Measurements from ENCODE around the gene CRKL. TPM values are rescaled to one million over a fixed set of nuclear protein-coding genes. Genes with fewer than 3 reads are reported as not detected.
A peak's percentile ranks its signal among the peaks of the same experiment; 100 is the strongest.

Gene CRKL
- total RNA-seq, 1 donor from 2014 or later: 59.5 TPM

GRCh38 chr22:20909543-20910303, 7.5 kb upstream of the CRKL start:
- Histone ChIP-seq H3K4me2 (ENCODE audit: low read length) (no peak overlapping the region), H3K36me3 (ENCODE audit: insufficient read depth, low read length) (no peaks in the 10 kb centered on the region), H3K27me3 (ENCODE audit: insufficient read depth, low read length) (no peaks in the 10 kb centered on the region), H3K9me3 (ENCODE audit: insufficient read depth, low read depth, low read length) (no peaks in the 10 kb centered on the region), H4K20me1 (ENCODE audit: insufficient read depth, low read length) (no peaks in the 10 kb centered on the region), H3K79me2 (ENCODE audit: insufficient read depth, low read length) (no peaks in the 10 kb centered on the region), H3K4me3 (ENCODE audit: insufficient read depth, low read depth, low read length) (no peak overlapping the region), H3K27ac (ENCODE audit: low read depth, low read length) (no peak overlapping the region), H3K4me1 (ENCODE audit: insufficient read depth, low read length) (peaks cover 4% of the 10 kb centered on the region), H2AFZ (ENCODE audit: low read depth, low read length) (no peak overlapping the region), H3K9ac (ENCODE audit: low read length) (no peak overlapping the region)
- Mint-ChIP-seq H3K4me3 (ENCODE audit: unreplicated experiment) (no peak overlapping the region), H3K9me3 (ENCODE audit: unreplicated experiment) (no peaks in the 10 kb centered on the region), H3K27ac (ENCODE audit: unreplicated experiment) (no peak overlapping the region), H3K4me1 (ENCODE audit: low read depth, unreplicated experiment) (no peaks in the 10 kb centered on the region), H3K27me3 (ENCODE audit: low read depth, unreplicated experiment) (no peaks in the 10 kb centered on the region), H3K36me3 (ENCODE audit: low read depth, unreplicated experiment) (no peaks in the 10 kb centered on the region)
- DNase-seq (ENCODE audit: low read depth) (no peak), FAIRE-seq (no peak)
- TF ChIP-seq CTCF (IDR thresholded peaks at IDR 0.05; ENCODE audit: insufficient read depth, low read depth, low read length) (no peak), EZH2 (IDR thresholded peaks at IDR 0.05; ENCODE audit: insufficient read depth, low read length) (no peak)

GRCh38 chr22:20912494-20912893, 4.7 kb upstream of the CRKL start:
- H3K9me3 ChIP-seq (ENCODE audit: insufficient read depth, low read depth, low read length): no peaks in the 10 kb centered on the region
- TF ChIP-seq EZH2 (IDR thresholded peaks at IDR 0.05; ENCODE audit: insufficient read depth, low read length) (no peak), CTCF (IDR thresholded peaks at IDR 0.05; ENCODE audit: insufficient read depth, low read depth, low read length) (no peak)
- no peak overlapping the region for H3K27ac ChIP-seq (ENCODE audit: low read depth, low read length)
- Mint-ChIP-seq H3K4me1 (ENCODE audit: low read depth, unreplicated experiment) (peaks cover 3% of the 10 kb centered on the region), H3K4me3 (ENCODE audit: unreplicated experiment) (no peak overlapping the region), H3K9me3 (ENCODE audit: unreplicated experiment) (no peaks in the 10 kb centered on the region), H3K36me3 (ENCODE audit: low read depth, unreplicated experiment) (no peaks in the 10 kb centered on the region), H3K27ac (ENCODE audit: unreplicated experiment) (no peak overlapping the region), H3K27me3 (ENCODE audit: low read depth, unreplicated experiment) (no peaks in the 10 kb centered on the region)
- no peak for DNase-seq (ENCODE audit: low read depth)
- H3K4me1 ChIP-seq (ENCODE audit: insufficient read depth, low read length): peaks cover 4% of the 10 kb centered on the region
- no peaks in the 10 kb centered on the region for H4K20me1 ChIP-seq (ENCODE audit: insufficient read depth, low read length)
- H3K4me3 ChIP-seq (ENCODE audit: insufficient read depth, low read depth, low read length): no peak overlapping the region
- H3K36me3 ChIP-seq (ENCODE audit: insufficient read depth, low read length): no peaks in the 10 kb centered on the region
- peaks cover 3% of the 10 kb centered on the region for H3K79me2 ChIP-seq (ENCODE audit: insufficient read depth, low read length)
- no peak overlapping the region for H2AFZ ChIP-seq (ENCODE audit: low read depth, low read length)
- no peak overlapping the region for H3K4me2 ChIP-seq (ENCODE audit: low read length)
- no peak for FAIRE-seq
- H3K9ac ChIP-seq (ENCODE audit: low read length): no peak overlapping the region
- no peaks in the 10 kb centered on the region for H3K27me3 ChIP-seq (ENCODE audit: insufficient read depth, low read length)

GRCh38 chr22:20918663-20919218, 1.5 kb downstream of the CRKL start:
- Mint-ChIP-seq H3K36me3 (ENCODE audit: low read depth, unreplicated experiment) (peaks cover 2% of the 10 kb centered on the region), H3K4me1 (ENCODE audit: low read depth, unreplicated experiment) (peaks cover 17% of the 10 kb centered on the region), H3K27me3 (ENCODE audit: low read depth, unreplicated experiment) (no peaks in the 10 kb centered on the region), H3K27ac (ENCODE audit: unreplicated experiment) (peak overlapping the region; percentile 94), H3K4me3 (ENCODE audit: unreplicated experiment) (peak overlapping the region; percentile 97), H3K9me3 (ENCODE audit: unreplicated experiment) (no peaks in the 10 kb centered on the region)
- no peaks in the 10 kb centered on the region for H3K9me3 ChIP-seq (ENCODE audit: insufficient read depth, low read depth, low read length)
- H3K4me1 ChIP-seq (ENCODE audit: insufficient read depth, low read length): peaks cover 15% of the 10 kb centered on the region
- TF ChIP-seq CTCF (IDR thresholded peaks at IDR 0.05; ENCODE audit: insufficient read depth, low read depth, low read length): no peak
- TF ChIP-seq EZH2 (IDR thresholded peaks at IDR 0.05; ENCODE audit: insufficient read depth, low read length): no peak
- H3K4me2 ChIP-seq (ENCODE audit: low read length): peak overlapping the region; percentile 88
- peak overlapping the region; percentile 27 for H3K27ac ChIP-seq (ENCODE audit: low read depth, low read length)
- no peaks in the 10 kb centered on the region for H3K27me3 ChIP-seq (ENCODE audit: insufficient read depth, low read length)
- DNase-seq (ENCODE audit: low read depth): no peak
- peaks cover 56% of the 10 kb centered on the region for H4K20me1 ChIP-seq (ENCODE audit: insufficient read depth, low read length)
- H3K4me3 ChIP-seq (ENCODE audit: insufficient read depth, low read depth, low read length): peak overlapping the region; percentile 87
- H3K79me2 ChIP-seq (ENCODE audit: insufficient read depth, low read length): peaks cover 65% of the 10 kb centered on the region
- H3K36me3 ChIP-seq (ENCODE audit: insufficient read depth, low read length): no peaks in the 10 kb centered on the region
- peak overlapping the region; percentile 86 for H3K9ac ChIP-seq (ENCODE audit: low read length)
- no peak for FAIRE-seq
- no peak overlapping the region for H2AFZ ChIP-seq (ENCODE audit: low read depth, low read length)

All from astrocyte (in vitro differentiated cells and primary cell).